ENCODE data around the gene ALKBH5.

Gene ALKBH5

DNA sequence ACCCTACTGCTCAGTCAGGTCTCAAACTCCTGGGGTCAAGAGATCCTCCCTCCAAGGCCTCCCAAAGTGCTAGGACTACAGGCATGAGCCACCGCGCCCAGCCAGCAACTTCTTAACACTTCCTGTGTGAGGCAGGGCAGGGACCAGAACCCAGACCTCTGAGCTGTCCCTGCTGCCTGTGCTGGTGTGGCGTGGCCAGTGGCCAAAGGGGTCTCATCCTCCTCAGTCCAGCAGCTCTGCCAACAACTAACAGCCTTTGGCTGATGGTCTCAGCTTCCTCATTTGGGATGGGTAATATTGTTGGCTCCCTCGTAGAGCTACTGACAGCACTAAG lies 40.4 kb downstream of the ALKBH5 start:
- no peak for TF ChIP-seq CTCF (IDR thresholded peaks at IDR 0.05; ENCODE audit: borderline replicate concordance, control extremely low read depth, extremely low read depth, insufficient read depth, missing control alignments)
- in situ Hi-C loops (cut with MboI; ENCODE audit: low sequenced_read_pairs, unreplicated experiment), result no loop called here
- no peak for DNase-seq (ENCODE audit: low spot score)

GRCh38 chr17:18224387-18225120 lies 40.9 kb downstream of the ALKBH5 start:
- no peak for DNase-seq (ENCODE audit: low spot score)
- no peak for TF ChIP-seq CTCF (IDR thresholded peaks at IDR 0.05; ENCODE audit: borderline replicate concordance, control extremely low read depth, extremely low read depth, insufficient read depth, missing control alignments)
- in situ Hi-C loops (cut with MboI; ENCODE audit: low sequenced_read_pairs, unreplicated experiment), result no loop called here

DNA sequence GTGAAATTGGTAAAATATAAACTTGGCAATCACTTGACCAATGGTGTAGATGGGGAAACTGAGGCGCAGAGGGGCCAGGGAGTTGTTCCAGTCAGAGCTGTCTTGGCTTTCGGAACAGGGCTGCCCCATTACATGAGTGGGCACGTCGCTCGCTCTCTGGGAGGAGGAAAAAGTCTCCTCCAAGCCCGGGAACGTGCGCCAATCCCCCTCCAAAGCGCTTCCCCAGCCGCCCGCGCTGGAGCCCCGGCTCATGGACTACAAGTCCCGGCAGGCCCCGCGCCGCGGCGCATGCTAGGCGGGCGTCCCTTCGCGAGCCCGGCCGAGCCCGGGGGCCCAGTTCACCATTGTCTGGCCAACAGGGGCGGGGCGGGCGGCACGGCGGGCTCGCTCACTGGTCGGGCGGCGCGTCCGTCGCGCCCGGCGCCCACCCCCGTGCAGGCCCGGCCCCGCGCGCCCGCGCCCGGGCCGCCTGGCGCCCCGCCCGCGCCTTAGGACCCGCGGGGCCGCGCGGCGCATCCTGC lies 41.6 kb downstream of the ALKBH5 start, which contains the start of gene LLGL1:
LLGL1 (plus strand) TSS at position 515 of the 521 bp plus-strand sequence. CDS start 48 bp downstream, outside the sequence.
- TF ChIP-seq CTCF (IDR thresholded peaks at IDR 0.05; ENCODE audit: borderline replicate concordance, control extremely low read depth, extremely low read depth, insufficient read depth, missing control alignments), result no peak
- in situ Hi-C loops (cut with MboI; ENCODE audit: low sequenced_read_pairs, unreplicated experiment), result no loop called here
- DNase-seq (ENCODE audit: low spot score), result peak; percentile 99

DNA sequence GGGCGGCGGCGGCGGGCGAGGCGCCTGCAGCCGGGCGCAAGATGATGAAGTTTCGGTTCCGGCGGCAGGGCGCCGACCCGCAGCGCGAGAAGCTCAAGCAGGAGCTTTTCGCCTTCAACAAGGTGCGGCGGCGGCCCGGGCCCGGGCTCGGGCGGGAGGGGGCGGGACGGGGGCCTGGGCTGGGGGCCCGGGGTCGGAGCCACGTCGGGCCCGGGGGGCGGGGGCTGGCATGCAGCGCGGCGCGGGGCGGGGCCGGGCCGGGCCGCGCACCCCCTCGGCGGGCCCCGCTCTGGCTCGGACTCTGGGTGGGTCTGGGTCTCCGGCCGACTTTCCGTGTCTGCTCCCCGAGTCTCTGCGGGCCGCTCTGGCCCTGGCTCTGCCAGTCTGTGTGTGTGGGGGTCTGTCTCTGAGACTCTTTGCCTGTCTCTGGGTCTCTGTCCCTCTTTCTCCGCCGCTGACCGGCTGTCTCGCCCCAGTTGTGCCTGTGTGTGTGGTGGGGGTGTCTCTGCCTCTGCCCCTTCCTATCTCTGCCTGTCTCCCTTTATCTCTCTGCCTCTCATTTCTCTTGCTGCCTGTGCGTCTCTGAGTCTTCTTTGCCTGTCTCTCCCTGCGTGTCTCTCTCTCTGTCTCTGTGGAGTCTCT lies 42.1 kb downstream of the ALKBH5 start:
- in situ Hi-C loops (cut with MboI; ENCODE audit: low sequenced_read_pairs, unreplicated experiment), result no loop called here
- TF ChIP-seq CTCF (IDR thresholded peaks at IDR 0.05; ENCODE audit: borderline replicate concordance, control extremely low read depth, extremely low read depth, insufficient read depth, missing control alignments), result no peak
- DNase-seq (ENCODE audit: low spot score), result no peak

DNA sequence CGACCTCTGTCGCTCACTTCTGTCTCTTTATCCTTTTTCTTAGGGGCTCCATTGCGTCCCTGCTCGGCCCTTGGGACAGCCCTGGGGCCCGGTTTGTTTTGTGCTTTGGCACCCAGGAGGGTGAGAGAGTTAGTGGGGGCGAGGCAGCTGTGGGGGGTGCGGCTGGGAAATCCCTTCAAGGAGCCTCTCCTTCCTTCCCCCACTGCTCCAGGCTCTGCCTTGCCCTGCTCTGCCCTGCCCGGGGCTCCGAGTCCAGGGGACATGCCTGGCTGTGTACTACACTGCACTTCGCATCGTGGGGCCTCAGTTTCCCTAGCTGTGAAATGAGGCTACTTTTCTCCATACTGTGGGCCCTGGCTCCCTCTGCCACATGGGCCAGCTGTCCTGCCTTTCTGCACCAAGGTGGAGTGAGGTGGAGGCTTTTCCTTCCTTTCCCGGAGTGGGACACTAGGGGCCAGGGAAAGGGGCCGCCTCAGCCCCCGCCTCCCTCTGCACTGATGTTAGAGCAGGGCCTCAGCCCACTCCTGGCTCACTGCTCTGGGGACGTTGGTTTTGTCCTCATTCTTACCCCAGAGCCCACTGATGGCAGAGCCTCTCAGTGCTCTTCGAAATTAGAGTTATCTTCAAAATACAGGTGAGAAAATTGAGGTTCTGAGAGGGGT lies 42.8 kb downstream of the ALKBH5 start:
- no peak for DNase-seq (ENCODE audit: low spot score)
- in situ Hi-C loops (cut with MboI; ENCODE audit: low sequenced_read_pairs, unreplicated experiment), result no loop called here
- TF ChIP-seq CTCF (IDR thresholded peaks at IDR 0.05; ENCODE audit: borderline replicate concordance, control extremely low read depth, extremely low read depth, insufficient read depth, missing control alignments), result no peak

- no peak for DNase-seq (ENCODE audit: low spot score)
- in situ Hi-C loops (cut with MboI; ENCODE audit: low sequenced_read_pairs, unreplicated experiment), result no loop called here
- no peak for TF ChIP-seq CTCF (IDR thresholded peaks at IDR 0.05; ENCODE audit: borderline replicate concordance, control extremely low read depth, extremely low read depth, insufficient read depth, missing control alignments)
Measured at GRCh38 chr17:18227635-18228034, 44.0 kb downstream of the ALKBH5 start.

Data from GM13976 (cell line).